ENCODE measurements around the gene ANAPC1.
"Not testable (repeated sequence)": the region's sequence is repeated elsewhere in the genome, so short reads cannot be mapped to it uniquely, and the experiment has no call there.

ANAPC1 gene

GRCh38 chr2:111790633-111791032 is 93.4 kb downstream of the ANAPC1 start:
- DNase-seq (ENCODE audit: low spot score) = not testable (repeated sequence)

- DNase-seq (ENCODE audit: low spot score) = not testable (repeated sequence)
Measured at GRCh38 chr2:111784081-111784480, 99.9 kb downstream of the ANAPC1 start.

GRCh38 chr2:111782195-111782594 is 101.8 kb downstream of the ANAPC1 start:
- not testable (repeated sequence) for DNase-seq (ENCODE audit: low spot score)

GRCh38 chr2:111781443-111782094 is 102.4 kb downstream of the ANAPC1 start:
- DNase-seq (ENCODE audit: low spot score) = not testable (repeated sequence)

GRCh38 chr2:111777155-111777554 is 106.8 kb downstream of the ANAPC1 start:
- DNase-seq (ENCODE audit: low spot score) = not testable (repeated sequence)

- not testable (repeated sequence) for DNase-seq (ENCODE audit: low spot score)
Measured at GRCh38 chr2:111776296-111776695, 107.7 kb downstream of the ANAPC1 start.

GRCh38 chr2:111772180-111772579 is 111.8 kb downstream of the ANAPC1 start:
- not testable (repeated sequence) for DNase-seq (ENCODE audit: low spot score)

- not testable (repeated sequence) for DNase-seq (ENCODE audit: low spot score)
Measured at GRCh38 chr2:111770916-111771658, 112.9 kb downstream of the ANAPC1 start.

- not testable (repeated sequence) for DNase-seq (ENCODE audit: low spot score)
Measured at GRCh38 chr2:111768266-111769190, 115.5 kb downstream of the ANAPC1 start.

- DNase-seq (ENCODE audit: low spot score) = peak; percentile 40
Measured at GRCh38 chr2:111767087-111767486, 116.9 kb downstream of the ANAPC1 start.

GRCh38 chr2:111766295-111766694 is 117.7 kb downstream of the ANAPC1 start:
- not testable (repeated sequence) for DNase-seq (ENCODE audit: low spot score)

- not testable (repeated sequence) for DNase-seq (ENCODE audit: low spot score)
Measured at GRCh38 chr2:111764151-111764550, 119.8 kb downstream of the ANAPC1 start.

GRCh38 chr2:111760697-111761284 is 123.2 kb downstream of the ANAPC1 start:
- DNase-seq (ENCODE audit: low spot score) = not testable (repeated sequence)

- DNase-seq (ENCODE audit: low spot score) = not testable (repeated sequence)
Measured at GRCh38 chr2:111752533-111752932, 131.5 kb downstream of the ANAPC1 start.

GRCh38 chr2:111750641-111751040 is 133.4 kb downstream of the ANAPC1 start:
- not testable (repeated sequence) for DNase-seq (ENCODE audit: low spot score)

GRCh38 chr2:111748429-111748828 is 135.6 kb downstream of the ANAPC1 start:
- DNase-seq (ENCODE audit: low spot score) = not testable (repeated sequence)

- DNase-seq (ENCODE audit: low spot score) = not testable (repeated sequence)
Measured at GRCh38 chr2:111747410-111748115, 136.4 kb downstream of the ANAPC1 start.

- DNase-seq (ENCODE audit: low spot score) = not testable (repeated sequence)
Measured at GRCh38 chr2:111744751-111745150, 139.2 kb downstream of the ANAPC1 start.

- DNase-seq (ENCODE audit: low spot score) = not testable (repeated sequence)
Measured at GRCh38 chr2:111741517-111741916, 142.5 kb downstream of the ANAPC1 start.

- not testable (repeated sequence) for DNase-seq (ENCODE audit: low spot score)
Measured at GRCh38 chr2:111735838-111736721, 147.9 kb downstream of the ANAPC1 start.

Data from pons (tissue), 1 donor.